ENCODE data around the gene C3orf62. TPM values are rescaled to one million over a fixed set of nuclear protein-coding genes. Genes with fewer than 3 reads are reported as not detected.

The C3orf62 gene
- total RNA-seq, 1 donor from 2014 or later, result 0.92 TPM

DNA sequence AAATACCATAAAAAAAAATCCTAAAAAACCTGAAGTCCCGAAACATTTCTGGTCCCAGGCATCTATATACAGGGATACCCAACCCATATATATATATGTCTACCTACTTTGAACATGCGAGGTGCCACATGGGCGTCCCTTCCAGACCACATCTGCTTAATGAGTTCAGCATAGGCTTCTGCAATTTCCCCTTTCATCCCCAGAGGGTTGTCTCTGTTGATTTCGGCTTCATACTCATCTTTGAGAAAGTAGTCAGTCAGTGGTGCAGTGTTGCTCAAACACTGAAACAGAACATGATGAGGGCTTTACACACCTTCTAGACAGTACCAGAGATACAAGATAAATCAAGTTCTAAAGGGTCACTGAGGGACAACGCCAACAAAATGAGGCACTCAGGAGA is 28.6 kb upstream of the C3orf62 start:
- no peak overlapping the region for H3K4me3 ChIP-seq (ENCODE audit: low read depth, low read length)
- no peak for DNase-seq (ENCODE audit: low read depth)
- TF ChIP-seq, protein P1, sequence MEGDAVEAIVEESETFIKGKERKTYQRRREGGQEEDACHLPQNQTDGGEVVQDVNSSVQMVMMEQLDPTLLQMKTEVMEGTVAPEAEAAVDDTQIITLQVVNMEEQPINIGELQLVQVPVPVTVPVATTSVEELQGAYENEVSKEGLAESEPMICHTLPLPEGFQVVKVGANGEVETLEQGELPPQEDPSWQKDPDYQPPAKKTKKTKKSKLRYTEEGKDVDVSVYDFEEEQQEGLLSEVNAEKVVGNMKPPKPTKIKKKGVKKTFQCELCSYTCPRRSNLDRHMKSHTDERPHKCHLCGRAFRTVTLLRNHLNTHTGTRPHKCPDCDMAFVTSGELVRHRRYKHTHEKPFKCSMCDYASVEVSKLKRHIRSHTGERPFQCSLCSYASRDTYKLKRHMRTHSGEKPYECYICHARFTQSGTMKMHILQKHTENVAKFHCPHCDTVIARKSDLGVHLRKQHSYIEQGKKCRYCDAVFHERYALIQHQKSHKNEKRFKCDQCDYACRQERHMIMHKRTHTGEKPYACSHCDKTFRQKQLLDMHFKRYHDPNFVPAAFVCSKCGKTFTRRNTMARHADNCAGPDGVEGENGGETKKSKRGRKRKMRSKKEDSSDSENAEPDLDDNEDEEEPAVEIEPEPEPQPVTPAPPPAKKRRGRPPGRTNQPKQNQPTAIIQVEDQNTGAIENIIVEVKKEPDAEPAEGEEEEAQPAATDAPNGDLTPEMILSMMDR (conservative IDR thresholded peaks at IDR 0.05; ENCODE audit: low read depth, low read length), result no peak

DNA sequence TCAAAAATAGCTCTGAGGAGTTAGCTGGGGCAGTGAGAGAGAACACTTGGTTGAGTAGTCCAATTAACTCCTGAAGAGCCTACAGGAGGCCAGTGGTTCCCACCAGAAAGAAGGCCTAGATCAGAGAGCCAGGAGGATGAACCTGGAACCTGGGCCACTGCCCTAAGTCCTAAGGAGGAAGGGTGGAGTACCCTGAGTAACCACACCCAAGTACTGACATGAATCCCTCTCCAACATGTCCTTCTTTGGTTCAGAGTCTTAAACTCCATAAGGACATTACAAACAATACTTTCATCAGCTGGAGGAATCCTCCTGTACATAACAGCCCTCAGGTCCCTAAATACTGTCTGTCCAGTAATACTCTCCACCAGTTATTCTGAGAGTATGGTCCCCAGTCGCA is 25.6 kb upstream of the C3orf62 start:
- no peak overlapping the region for H3K4me3 ChIP-seq (ENCODE audit: low read depth, low read length)
- TF ChIP-seq, protein P1 (conservative IDR thresholded peaks at IDR 0.05; ENCODE audit: low read depth, low read length), result no peak
- DNase-seq (ENCODE audit: low read depth), result no peak

DNA sequence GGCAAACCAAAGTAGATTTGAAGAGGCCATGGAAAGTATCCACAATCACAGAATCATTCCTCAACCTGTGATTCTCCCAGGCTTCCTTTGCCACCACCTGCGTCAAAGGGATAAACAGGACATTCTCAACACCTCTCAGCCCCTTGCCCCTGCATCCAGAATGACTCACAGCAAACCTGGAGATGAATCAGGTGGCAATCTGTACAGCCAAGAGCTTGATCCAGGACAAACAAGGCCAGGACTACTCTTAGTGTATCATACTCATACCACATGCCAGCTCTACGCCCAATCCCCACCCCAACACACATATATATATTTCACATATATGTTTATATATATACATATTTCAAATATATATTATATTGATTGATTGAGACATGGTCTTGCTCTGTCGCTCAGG is 23.6 kb upstream of the C3orf62 start:
- TF ChIP-seq, protein P1 (conservative IDR thresholded peaks at IDR 0.05; ENCODE audit: low read depth, low read length), result no peak
- no peak for DNase-seq (ENCODE audit: low read depth)
- no peak overlapping the region for H3K4me3 ChIP-seq (ENCODE audit: low read depth, low read length)

DNA sequence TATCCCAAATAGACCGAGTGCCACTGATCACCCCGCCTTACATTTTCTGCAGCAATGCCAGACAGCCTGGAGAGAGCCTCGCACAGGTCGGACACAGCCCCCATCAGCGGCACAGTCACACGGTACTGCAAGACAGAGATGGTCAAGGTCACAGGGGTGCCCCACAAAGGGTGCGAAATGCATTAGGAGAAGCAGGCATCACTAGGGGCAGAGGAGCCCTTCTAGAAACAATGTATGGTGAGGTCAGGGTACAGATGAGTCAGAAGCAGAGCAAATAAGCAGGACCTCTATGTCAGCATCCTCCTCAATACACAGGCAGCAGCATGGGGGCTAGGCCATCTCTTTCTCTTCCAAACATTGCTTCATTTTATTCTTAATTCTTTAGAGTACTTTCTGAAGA is 21.5 kb upstream of the C3orf62 start:
- H3K4me3 ChIP-seq (ENCODE audit: low read depth, low read length), result no peak overlapping the region
- TF ChIP-seq, protein P1 (conservative IDR thresholded peaks at IDR 0.05; ENCODE audit: low read depth, low read length), result no peak
- DNase-seq (ENCODE audit: low read depth), result no peak

DNA sequence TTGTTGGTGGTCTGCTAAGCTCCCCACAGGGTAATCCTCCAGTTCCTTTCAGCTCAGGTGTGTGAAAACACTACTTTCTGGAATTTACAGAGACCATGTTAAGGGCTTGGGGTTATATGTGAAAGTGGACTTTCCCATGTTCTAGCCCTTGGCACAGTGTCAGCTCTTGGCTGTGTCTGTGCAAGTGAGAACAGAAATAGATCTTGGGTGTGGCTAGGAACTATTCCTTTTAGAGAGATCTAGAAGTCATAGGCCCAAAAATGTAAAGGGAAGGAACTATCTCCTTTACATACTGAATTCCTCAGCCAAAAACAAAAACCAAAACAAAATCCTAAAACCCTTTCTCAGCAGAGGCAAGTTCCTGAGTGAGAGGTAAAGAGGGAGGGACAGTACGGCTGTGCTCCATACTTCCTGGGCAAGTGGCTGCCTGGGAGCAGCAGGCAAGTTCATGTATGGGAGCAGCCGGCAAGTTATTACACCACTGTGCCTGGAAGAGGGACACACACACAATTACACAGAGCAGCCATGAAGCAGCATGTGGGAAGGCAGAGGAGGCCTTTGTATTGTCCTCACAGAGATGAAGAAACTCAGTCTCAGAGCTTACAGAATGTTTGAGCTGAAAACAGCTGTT is 19.9 kb upstream of the C3orf62 start:
- TF ChIP-seq, protein P1 (conservative IDR thresholded peaks at IDR 0.05; ENCODE audit: low read depth, low read length), result no peak
- H3K4me3 ChIP-seq (ENCODE audit: low read depth, low read length), result no peak overlapping the region
- DNase-seq (ENCODE audit: low read depth), result no peak

DNA sequence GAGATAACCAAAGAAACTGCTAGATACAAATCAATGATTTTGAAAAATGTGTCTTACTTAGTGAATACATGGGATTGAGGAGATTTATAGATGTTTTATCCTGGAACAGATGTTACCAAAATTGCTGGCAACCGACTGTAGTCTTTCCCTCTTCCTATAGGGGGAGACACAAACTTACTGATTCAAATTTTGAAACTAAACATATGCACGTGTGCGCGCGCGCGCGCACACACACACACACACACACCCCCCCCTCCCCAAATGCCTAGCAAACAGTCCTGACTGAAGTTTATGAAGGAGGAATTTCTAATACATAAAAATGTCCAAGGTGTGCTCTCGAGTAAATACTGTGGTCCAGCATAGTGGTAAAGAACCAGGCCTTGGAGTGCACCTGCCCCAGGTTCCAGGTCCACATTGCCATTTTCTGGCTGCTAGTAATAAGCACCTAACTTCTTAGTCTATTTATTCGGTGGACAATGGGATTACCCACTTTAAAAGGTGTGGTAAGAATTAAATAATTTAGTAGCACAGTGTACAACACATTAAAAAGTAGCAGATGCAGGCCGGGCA is 18.5 kb upstream of the C3orf62 start:
- no peak for DNase-seq (ENCODE audit: low read depth)
- H3K4me3 ChIP-seq (ENCODE audit: low read depth, low read length), result no peak overlapping the region
- TF ChIP-seq, protein P1 (conservative IDR thresholded peaks at IDR 0.05; ENCODE audit: low read depth, low read length), result peak; percentile 71

DNA sequence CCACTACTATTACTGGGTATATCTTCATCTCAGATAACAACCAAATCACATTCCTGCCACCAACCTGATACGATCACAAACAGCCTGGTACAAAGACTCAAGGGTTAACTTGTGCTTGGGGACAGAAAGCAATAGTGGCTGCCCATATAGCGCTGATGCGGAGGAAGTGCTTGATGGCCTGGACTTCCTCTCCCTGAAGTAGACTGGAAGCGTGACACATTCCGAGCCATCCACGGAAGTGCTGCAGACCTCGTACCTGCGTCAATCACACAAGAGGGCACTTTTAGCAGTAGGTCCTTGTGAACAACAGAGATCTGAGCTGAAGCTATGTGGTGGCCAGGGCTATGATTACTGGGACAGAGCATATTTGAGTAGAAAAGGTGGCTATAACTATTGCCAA is 17.3 kb upstream of the C3orf62 start:
- no peak for DNase-seq (ENCODE audit: low read depth)

More for the DNA sequence above, 17.3 kb upstream of the C3orf62 start:
- TF ChIP-seq, protein P1 (conservative IDR thresholded peaks at IDR 0.05; ENCODE audit: low read depth, low read length), result no peak
- H3K4me3 ChIP-seq (ENCODE audit: low read depth, low read length), result no peak overlapping the region
